Endometrial microvascular endothelial cells (primary cell): ENCODE data around the gene ZNF160. TPM values are rescaled to one million over a fixed set of nuclear protein-coding genes. Genes with fewer than 3 reads are reported as not detected.

Experiments used
- in situ Hi-C: cut with HindIII; loops from 2 replicates; pipeline ENCODE4 v1.10.0; 2017; ENCODE audit warnings: low sequenced_read_pairs, low pct_unique_long_range_greater_than_20kb; ENCODE audit errors: inconsistent ontology term
- total RNA-seq: library from RNA; depleted of rRNA; stranded (reverse); fragments of >200 nt; gene quantifications from one replicate; pipeline ENCODE4 v1.2.3, GENCODE V29; 2015; ENCODE audit errors: inconsistent ontology term

Gene ZNF160
- total RNA-seq, 1 donor from 2014 or later = 30.5 TPM

DNA sequence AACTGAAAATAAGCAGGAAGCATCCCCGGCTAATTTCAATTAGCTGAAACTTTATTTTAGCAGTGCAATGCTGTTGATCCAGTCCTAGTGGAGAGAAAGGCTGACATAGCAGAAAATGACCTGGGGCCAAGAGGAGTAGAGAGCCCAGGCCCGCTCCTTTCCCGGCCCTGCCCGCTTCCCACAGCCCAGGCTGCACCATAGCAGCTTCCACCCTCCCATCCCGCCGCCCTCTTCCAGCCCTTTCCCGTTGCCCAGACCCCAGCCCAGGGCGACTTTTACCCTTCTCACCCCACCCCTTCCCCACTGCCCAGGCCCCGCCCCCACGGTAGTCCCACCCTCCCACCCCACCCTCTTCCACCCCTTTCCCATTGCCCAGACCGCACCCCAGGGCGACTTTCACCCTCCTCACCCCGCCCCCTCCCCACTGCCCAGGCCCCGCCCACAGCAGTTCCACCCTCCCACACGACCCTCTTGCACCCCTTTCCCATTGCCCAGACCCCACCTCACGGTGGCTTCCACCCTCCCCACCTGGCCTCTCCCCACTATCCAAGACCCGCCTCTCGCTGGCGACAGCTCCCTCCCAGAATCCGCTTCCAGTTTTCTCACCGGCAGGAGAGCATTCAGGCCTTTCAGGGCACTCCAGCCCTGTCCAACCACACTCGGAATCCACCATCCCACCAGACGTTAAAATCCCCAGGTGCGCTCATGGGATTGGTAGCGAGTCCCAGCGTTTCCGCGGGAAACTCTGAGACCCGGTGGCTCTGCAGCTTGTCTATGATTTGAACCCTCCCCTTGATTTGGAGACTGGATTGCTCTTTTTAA, 8.3 kb downstream of the ZNF160 start:
- in situ Hi-C loops = no loop called here

DNA sequence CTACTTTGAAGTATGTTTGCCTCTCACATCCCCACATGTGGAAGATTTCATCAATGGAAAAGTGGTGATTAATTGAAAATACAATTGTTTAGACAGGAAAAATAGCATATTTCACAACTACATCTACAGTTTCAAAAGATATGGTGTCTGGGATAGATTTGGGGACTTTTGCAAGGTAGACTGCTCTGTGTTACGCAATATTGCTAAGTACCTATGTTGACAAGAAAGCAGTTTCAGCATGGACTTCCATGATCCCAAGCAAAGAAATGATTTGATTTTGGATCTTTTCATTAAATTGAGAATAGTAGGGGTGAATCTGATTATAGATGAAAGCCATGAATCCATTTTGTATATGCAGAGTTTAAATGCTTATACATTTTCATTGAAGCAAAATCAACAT, 10.5 kb downstream of the ZNF160 start:
- in situ Hi-C loops = no loop called here

DNA sequence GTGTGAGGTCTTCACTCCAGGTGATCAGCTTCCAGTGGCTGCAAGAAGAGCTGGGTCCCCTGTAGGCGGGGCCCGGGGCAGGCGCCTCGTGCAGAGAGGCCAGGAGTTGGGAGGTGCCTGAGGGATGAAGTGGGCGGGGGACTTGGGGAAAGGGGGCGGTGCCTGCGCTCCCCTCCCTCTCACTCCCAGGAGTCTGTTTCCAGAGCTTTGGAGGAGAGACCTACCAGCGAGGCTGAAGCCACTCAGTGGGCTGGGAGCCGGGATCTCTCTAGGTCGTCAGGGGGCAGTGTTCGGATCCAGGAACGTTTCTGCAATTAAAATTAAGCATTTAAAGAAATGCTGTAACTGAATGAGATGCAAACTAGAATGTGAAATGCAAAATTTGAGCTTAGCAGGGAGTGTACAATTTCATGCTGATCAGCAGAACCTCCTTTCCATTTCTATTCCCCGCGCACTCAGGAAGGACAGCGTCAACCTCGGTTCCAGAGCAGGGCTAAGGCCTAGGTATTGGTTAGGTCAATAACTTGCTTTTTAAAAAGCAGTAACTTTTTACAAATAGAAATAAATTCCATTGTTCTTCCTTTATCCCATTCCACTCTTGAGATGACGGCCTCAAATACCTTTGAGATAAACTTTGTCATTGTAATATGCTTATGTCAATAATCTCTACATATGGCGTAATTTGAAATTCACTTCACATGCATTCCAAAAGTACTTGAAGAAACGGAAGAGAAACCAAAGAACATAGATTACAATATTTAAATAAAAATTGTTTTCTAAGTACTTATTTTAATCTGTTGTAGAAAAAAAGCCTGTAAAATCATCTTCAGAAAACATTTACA, 11.6 kb downstream of the ZNF160 start:
- in situ Hi-C loops = no loop called here

DNA sequence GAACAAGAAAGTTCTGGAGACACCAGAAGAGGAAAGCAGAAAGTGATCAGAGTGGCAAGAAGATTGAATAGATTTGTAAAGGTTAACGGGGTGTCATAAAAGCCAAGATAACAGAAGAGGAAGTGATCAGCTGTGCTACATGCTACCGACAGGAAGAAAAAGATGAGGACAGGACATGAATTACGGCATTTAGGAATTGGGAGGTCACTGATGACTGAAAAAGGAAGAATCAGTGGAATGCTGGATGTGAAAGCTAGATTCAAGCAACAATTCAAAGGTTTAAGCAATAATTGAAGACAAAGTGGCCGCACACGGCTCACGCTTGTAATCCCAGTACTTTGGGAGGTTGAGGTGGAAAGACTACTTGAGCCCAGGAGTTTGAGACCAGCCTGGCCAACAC, 15.1 kb downstream of the ZNF160 start:
- in situ Hi-C loops = no loop called here

DNA sequence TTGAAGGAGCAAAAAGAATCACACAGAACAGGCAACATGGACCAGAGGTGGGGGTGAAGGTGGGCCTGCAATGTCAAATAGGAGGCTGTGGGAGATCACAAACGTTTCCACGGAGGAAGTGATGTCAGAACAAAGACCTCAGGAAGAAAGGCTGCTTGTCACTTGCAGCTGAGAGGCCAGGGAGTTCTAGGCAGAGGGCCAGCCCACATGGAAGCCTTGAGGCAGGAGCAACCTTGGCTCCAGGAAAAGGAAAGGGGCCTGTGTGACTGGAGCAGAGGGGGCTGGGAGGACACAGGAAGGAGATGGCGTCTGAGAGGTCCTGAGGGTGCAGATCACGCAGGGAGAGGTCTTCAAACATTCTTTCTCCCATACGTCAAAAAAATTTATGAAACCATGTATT, 16.3 kb downstream of the ZNF160 start:
- in situ Hi-C loops = no loop called here

DNA sequence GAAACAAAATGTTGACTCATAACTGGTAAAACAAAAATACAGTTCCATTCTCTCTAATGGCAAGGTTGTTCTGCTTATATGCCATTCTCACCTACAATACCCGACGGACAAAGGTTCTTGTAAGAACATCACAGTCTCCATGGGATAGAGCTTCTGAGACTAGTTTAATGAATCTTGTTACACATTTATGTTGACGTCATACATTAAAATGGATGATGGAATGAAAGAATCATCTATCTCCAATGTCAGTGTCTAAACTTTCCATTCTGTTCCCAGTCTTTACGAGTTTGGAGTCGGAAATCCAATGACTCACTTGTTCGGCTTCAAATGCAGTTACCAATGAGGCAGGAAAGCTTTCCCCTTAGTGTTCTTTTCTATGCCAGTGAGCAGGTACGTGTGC, 17.7 kb downstream of the ZNF160 start:
- in situ Hi-C loops = no loop called here

DNA sequence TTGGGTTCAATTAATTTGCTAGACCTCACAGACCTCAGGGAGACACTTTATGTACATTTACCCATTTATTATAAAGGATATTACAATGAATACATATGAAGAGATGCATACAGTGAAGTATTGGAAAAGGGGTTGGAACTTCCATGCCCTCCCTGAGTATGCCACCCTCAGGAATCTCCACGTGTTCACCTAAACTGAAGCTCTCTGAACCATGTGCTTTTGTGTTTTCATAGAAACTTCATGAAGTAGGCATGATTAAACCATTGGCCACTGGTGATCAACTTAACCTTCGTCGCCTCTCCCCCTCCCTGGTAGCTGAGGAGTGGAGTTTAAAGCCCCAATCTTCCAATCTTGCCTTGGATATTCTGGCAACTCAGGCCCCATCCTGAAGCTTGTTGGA, 20.3 kb downstream of the ZNF160 start:
- in situ Hi-C loops = no loop called here

DNA sequence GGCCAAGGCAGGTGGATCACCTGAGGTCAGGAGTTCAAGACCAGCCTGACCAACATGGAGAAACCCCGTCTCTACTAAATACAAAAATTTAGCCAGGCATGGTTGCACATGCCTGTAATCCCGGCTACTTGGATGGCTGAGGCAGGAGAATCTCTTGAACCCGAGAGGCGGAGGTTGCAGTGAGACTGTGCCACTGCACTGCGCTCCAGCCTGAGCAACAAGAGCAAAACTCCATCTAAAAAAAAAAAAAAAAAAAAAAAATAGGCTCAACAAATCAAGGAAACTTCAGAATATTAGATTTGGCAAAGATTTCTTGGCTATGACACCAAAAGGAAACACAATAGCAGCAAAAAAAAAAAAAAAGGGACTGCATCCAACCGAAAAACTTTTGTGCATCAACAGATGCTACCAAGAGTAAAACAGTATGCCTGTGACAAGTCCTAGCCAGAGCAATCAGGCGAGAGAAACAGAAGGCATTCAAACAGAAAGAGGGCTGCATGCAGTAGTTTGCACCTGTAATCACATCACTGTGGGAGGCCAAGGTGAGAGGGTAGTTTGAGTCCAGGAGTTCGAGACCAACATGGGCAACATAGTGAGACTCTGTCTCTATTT, 23.8 kb downstream of the ZNF160 start:
- in situ Hi-C loops = no loop called here

DNA sequence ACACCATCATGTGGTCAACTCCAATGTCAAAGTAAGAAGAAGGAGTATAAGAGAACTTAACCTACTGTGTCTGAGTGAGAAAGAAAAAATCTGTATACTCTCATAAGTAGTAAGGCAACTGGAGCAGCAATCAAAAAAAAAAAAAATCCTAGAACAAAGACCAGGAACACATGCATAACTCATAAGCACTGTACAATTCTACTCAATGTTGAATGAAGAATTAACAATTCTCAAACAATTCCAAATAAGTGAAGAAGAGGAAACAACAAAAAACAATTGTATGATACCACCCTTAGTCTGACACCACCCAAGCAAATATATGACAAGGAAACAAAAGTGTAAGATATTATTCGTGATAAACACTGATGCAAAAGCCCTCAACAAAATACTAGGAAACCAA, 24.6 kb downstream of the ZNF160 start:
- in situ Hi-C loops = no loop called here

DNA sequence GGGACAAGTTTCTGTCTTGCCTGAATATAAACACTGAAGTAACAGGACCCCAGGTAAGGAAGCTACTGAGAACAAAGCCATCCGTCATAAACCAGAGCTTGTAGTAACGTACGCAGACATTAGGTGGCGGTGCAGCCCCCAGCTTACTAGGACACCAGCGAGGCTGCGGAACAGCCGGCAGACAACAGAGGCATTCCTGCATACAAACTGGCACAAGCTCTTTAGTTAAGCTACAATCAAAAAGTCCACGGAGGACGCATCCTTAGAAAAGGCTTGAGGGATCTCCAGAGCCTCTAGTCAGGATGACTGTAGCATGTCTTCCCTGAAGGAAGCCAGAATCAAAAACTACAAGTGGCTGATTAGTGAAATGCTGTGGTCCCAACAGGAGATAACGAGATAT, 26.2 kb downstream of the ZNF160 start:
- in situ Hi-C loops = no loop called here

DNA sequence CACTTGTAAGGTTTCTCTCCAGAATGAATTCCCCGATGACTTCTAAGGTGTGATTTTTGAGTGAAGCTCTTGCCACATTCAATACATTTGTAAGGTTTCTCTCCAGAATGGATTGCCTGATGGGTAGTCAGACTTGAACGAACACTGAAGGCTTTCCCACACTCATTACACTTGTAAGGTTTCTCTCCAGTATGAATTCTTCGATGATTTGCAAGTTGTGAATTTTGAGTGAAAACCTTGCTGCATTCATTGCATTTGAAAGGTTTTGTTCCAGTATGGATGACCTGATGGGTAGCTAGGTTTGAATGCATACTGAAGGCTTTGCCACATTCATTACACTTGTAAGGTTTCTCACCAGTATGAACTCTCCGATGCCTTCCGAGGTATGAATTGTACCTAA, 34.4 kb downstream of the ZNF160 start:
- in situ Hi-C loops = no loop called here

DNA sequence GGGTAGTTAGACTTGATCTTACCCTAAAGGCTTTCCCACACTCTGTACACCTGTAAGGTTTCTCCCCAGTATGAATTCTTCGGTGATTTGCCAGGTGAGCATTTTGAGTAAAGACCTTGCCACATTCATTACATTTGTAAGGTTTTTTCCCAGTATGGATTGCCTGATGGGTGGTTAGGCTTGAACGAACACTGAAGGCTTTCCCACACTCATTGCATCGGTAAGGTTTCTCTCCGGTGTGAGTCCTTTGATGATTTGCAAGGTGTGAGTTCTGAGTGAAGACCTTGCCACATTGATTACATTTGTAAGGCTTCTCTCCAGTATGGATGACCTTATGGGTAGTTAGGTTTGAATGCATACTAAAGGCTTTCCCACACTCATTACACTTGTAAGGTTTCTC, 35.0 kb downstream of the ZNF160 start:
- in situ Hi-C loops = no loop called here

DNA sequence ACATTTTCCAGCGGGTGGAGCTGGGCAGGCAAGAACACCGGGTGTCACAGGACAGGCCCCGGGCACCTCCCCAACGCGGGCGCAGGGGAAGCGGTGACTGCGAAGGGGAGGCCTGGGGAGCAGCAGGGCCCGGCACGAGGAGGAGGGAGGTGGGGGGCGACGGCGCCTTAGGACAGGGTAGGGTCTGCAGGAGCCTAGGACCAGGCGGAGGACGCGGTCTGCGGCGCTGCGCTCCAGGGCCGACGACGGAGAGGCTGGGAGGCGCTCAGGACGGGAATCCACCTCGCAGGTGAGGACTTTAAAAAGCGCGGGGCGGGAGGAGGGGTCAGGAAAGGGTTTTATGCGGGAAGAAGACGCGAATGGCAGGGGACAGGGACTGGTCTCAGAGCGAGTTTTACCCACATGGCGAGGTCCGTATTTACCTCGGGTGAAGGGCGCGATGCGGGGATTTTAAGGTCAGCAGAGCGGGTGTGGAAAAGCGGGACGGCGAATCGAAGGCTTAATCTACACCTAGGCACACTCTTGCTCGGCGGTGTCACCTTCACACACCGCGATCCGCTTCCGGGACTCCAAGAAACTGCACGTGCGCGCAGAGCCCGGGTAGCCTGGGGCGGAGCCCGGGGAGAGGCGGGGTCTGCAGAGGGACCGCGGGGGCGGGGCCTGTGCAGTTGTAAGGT, 45.2 kb downstream of the ZNF160 start:
- in situ Hi-C loops = no loop called here

DNA sequence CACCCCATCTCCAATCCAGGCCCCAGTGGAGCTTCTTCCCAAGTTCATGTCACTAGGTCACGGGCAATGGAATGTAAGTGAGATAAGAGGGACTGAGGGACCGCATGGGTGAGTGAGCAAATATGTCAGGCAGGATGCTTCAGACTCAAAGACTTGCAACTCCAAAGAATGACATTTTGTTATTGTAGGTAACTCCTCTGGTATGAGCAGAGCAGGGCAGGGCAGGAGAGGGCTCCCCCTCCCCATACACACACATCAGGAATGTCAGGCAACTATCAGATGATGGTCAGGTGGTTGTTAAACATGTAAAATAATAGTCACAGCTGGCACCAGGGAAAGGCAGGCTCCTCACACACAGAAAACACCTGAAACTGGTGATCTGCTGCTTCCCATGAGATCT, 48.1 kb downstream of the ZNF160 start:
- in situ Hi-C loops = no loop called here

DNA sequence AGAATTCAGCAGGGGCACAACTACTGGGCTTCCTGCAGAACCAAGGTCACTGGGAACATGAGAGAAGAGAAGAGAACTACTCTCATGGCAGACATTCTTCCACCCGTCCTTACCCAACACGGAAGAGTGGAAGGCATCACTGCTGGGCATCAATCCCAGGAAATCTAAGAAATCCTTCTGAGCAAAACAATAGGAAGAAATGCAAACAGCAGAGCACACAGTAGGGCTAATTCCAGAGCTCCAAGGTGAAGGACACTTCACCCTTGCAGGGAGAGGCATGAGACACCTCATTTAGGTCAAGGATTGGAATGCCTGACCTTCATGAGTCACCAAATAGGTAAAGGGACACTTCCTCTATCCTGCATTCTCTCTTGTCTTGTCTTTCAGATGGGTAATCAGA, 55.8 kb downstream of the ZNF160 start:
- in situ Hi-C loops = no loop called here

DNA sequence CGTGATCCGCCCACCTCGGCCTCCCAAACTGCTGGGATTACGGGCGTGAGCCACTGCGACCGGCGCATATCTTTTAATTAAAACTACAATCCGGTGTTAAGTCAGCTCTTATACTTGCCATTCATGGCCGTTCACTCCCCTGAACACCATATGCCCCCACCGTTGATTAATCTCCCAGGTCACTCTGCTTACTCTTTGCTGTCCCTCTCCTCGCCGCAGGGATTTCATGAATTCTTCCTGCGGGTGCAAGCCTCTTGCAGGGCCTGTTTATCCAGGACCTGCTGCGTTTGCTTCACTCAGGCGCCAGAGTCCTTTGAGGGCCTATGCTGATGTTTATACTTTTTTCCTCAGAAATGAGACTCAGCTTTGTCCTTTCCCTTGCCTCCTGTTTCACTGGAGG, 57.7 kb downstream of the ZNF160 start:
- in situ Hi-C loops = no loop called here

DNA sequence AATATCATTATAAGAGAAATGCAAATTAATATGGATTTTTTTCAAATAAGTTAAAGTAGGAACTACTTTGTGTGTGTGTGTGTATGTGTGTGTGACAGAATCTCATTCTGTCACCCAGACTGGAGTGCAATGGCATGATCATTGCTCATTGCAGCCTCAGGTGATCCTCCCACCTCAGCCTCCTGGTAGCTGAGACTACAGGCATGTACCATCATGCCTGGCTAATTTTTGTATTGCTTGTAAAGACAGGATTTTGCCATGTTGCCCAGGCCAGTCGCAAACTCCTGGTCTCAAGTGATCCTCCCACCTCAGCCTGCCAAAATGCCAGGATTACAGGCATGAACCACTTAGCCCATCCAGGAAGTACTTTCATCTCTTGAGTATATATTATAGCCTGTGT, 61.9 kb downstream of the ZNF160 start:
- in situ Hi-C loops = no loop called here

DNA sequence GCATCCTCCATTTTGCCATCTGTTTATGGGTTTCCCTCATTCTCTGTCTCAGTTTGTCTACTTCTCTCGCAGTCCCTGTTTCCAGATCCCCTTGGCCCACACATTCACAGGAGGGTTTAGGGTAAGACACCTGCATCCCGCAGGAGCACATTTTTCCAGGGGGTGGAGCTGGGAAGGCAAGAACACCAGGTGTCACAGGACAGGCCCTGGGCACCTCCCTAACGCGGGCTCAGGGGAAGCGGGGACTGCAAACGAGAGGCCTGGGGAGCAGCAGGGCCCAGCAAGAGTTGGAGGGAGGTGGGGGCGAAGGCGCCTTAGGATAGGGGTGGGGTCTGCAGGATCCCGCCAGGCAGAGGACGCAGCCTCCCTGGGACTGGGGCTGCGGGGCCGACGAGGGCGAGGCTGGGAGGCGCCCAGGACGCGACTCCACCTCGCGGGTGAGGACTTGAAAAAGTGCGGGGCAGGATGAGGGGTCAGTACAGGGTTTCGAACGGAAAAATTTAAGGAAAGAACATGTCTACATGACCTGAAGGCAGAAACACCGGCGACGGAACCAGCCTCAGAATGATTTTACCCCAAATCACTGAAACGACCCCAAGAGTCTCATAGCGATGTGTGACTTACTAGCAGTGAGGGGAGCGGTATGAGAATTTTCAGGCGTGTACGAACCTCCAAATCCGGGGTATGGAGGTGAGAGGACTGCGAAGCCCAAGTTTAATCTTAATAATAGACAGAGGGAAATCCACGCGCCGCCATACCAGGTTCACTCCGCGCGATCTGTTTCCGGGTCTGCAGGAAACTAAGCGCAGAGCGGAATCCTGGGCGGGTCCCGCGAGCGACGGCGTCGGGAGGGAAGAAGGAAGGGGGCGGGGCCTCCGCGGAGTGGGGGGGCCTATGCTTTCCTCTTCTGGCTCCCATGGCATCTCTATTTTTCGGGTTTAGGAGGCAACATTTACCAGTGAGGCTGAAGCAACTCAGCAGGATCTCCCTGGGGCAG, 65.8 kb downstream of the ZNF160 start:
- in situ Hi-C loops = no loop called here
